GM11168 (cell line): ENCODE results near the gene IFNA14.

Experiments used
- in situ Hi-C: fragments of 300-500 bp; cut with MboI; formaldehyde crosslinking; loops from one replicate; pipeline ENCODE4 v1.12.0; 2022; ENCODE audit warnings: low sequenced_read_pairs; ENCODE audit not compliant: unreplicated experiment

Gene IFNA14

DNA sequence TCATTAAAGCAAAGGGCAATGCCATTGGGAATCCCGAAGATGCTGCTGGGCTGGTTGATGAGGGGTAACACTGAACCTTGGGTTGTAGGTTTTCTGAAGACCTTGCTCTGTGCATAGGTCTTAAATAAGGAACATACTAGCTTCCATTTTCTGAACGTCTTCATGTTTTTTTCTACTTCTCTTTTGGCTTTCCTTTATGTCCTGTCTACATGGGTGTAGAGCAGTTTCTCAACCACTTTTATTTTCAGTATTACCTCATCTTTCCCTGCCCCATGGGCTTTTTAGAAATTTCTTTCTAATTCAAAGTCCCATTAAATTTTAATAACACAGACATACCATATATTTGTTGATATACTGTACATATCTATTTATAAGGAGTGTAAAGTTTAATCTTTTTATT lies at the start of gene IFNA14:
Gene IFNA14, minus strand, starts transcription at position 95 of the 400 bp plus-strand sequence. Its CDS starts 70 bp downstream, at position 25.
- in situ Hi-C loops = loop anchor here (25.0 kb wide), 1 partner anchor 547 kb away; no protein-coding TSS in a partner anchor

DNA sequence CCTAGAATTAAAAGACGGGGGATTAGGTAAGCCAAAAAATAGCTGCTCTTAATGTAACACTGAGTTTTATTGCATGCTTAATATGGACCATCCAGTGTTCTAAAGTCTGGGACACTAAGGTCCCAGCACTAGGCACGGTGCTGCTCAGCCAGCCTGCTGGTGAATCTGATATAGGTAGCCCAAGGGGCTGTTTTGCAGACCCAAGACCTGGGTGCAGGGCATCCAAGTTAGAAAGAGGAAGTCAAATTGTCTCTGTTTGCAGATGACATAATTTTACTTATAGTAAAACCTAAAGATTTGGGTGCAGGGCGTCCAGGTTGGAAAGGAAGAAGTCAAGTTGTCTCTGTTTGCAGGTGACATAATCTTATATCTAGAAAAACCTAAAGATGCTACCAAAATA lies 47.5 kb upstream of the IFNA14 start:
- in situ Hi-C loops = no loop called here

DNA sequence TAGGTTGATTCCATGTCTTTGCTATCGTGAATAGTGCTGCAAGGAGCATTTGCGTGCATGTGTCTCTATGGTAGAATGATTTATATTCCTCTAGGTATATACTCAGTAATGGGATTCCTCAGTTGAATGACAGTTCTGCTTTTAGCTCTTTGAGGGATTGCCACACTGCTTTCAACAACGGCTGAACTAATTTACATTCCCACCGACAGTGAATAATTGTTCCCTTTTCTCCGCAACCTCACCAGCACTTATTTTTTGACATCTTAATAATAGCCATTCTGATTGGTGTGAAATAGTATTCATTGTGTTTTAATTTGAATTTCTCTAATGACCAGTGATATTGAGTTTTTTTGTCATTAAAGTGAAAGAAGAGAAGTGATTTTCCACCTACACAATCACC lies 46.9 kb upstream of the IFNA14 start:
- in situ Hi-C loops = no loop called here

DNA sequence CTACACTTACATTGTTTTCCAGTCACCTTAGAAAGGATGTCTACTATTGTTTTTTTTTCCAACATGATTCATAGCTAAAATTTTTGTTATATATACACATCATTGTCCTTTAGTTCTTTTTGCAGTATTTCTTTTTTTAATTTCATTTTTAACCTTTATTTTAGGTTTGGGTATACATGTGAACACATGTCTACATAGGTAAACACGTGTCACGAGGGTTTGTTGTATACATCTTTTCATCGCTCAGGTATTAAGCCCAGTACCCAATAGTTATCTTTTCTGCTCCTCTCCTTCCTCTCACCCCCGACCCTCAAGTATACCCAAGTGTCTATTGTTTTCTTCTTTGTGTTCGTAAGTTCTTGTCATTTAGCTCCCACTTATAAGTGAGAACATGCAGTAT lies 46.3 kb upstream of the IFNA14 start:
- in situ Hi-C loops = no loop called here

DNA sequence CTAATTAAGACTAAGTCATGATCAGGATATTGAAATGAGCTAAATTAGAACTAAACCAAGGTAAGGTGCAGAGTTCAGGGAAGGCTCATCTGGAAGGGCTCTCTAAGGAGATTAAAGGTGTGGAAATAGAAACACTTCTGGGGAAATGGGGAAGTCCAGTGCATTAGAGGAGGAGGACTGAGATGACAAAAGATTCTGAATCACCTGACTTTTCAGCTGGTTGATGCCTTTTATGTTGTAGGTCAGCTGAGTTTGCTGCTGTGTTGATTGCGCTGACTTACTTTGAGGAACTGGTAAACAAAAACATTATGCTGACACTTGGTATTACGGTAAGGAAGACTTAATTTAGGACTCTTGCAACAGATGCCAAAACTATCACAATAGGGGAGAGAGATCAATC lies 41.5 kb upstream of the IFNA14 start:
- in situ Hi-C loops = no loop called here

DNA sequence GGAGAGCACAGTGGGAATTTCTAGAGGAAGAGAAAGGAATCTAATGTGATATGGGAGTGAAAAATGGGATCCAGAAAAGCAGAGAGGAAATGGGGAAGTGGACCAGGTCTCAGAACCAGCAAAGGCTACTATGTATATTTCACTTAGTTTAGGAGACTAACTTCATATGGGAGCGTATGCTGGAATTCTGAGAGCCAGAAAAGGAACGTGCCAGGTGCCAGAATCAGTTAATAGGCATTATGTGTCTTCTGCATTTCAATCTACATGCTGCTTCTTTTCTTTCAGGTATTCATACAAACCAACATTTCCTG lies 28.5 kb upstream of the IFNA14 start:
- in situ Hi-C loops = no loop called here

DNA sequence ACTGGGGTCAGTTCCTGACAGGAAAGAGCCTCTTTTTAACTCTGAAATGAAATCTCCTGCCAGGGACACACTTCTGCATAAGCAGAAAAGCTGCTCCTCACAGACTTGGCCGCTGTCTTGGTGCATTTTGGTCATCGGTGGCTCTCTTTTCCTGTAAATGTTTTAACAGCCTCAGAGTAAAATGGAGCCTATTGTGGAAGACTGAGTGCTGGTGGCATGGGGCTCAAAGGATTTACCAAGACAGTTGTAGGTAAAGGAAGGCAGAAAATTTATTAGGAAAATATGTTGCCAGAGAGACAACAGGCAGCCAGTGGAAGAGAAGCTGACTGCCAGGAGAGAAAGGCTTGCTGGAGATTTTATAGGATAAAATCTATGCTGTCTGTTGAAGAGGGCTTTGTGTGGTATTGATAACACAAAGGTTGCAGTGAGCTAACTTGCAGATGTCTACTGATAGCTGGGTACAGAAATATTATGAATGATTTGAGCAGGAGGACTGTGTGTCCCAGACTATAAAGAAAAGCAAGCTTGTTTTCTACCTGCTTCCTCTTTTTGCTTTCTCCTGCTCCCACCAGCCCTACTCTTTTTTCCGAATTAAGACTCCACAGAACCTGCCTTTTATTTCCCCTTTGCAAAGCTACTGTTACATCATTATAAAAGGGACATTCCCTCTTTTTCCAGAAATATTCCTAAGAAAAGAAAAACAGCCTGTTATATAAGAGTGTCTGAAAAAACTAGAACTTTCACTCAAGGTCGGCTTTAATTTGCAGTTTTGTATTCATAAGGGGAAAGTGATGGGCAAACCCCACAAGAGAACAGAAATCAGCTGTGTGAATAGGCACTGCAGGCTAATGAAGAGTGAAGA lies 27.9 kb upstream of the IFNA14 start:
- in situ Hi-C loops = no loop called here

DNA sequence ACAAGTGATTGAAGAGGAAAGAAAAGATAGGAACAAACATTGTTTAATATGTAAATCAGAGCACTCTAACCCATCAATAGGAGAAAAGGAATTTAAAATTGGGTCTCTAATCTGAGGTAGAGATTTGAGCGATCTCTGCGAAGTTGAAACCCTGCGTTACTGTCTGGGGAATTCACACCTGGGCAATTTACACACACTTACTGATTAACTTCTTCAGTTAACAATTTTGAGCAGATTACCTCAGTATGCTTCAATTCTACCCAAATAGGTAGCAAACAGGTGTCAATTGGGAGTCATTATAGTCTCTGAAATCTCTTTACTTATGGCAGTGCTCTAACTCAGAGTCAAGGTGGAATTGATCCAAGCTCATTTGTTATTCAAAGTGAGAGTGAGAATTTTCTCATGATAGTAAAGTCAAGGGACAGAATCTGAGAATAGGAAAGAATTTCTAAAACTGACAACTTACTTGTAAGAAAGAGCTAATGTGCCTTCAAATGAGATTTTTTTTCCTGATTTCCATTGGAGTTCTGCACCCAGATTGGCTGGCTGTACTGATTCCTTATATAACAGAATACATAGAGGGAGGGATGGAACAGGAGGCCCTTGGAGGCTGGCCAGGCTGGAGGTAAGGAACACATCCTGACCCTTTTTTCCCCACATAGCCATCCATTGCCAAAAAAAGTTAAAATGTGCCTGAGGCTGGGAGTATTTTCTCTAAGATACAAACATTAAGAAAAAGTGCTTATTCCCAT lies 27.1 kb upstream of the IFNA14 start:
- in situ Hi-C loops = no loop called here

DNA sequence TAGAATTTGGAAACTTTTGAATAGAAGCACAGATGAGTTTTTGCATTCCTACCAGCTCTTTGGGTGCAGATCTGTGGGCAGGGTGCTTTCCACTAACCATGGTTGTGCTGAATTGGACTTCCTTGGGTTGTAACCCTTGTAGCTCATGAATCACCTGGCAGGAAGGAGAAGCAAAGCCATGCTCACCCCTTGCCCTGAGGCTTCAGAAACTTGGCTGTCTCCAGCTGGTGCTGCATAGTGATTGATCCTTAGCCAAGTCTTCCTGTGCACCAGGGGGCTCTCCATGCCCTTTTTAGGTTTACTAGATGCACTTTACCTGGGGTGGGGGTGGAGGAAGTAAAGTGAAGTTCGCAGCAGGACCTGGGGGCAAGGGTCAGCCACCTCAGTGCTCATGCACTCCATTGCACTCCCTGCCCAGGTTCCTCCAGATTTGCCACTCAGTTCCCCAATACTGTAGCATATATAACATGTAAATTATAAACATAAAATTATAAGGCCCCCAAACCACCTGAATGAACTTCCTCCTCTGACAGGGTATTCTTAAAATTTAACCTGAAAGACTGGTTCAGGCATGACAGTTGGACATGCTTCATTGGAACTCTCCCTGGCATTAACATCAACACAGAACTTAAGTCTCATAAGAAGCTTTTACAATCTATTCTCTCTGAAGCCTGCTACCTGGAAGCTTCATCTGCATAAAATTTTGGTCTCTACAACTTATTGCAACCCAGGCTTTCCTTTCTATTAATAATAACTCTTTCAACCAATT lies 25.8 kb upstream of the IFNA14 start:
- in situ Hi-C loops = no loop called here

DNA sequence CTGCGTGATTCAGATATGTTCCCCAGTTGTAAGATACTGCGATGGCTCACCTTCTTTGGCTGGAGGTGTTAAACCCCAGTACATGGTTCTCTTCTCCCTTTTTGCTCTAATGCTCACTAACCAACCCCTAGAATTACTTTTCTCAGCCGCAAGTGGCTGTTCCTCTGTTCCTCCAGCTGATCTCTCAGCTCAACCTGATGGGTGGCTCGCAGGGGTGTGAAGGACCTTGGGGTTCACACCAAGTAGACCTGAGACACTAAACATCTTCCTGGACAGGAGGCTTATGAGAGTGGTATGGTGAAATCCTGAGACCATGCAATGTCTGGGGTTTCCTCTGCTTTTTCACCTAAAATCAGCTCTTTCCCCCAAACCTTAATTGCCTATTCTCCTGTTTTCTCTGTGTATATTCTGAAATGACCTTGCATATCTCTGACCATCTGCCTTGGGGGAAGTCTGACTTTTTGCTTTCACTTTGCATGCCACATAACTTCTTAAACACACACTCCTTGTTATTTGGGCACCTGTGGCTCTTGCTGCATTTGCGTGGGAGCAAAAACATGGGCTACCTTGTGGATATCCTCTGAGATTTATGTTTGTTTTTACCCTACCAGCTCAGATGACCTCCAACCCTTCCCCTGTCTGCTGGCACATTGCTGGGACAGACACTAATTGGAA lies 15.9 kb upstream of the IFNA14 start:
- in situ Hi-C loops = no loop called here

DNA sequence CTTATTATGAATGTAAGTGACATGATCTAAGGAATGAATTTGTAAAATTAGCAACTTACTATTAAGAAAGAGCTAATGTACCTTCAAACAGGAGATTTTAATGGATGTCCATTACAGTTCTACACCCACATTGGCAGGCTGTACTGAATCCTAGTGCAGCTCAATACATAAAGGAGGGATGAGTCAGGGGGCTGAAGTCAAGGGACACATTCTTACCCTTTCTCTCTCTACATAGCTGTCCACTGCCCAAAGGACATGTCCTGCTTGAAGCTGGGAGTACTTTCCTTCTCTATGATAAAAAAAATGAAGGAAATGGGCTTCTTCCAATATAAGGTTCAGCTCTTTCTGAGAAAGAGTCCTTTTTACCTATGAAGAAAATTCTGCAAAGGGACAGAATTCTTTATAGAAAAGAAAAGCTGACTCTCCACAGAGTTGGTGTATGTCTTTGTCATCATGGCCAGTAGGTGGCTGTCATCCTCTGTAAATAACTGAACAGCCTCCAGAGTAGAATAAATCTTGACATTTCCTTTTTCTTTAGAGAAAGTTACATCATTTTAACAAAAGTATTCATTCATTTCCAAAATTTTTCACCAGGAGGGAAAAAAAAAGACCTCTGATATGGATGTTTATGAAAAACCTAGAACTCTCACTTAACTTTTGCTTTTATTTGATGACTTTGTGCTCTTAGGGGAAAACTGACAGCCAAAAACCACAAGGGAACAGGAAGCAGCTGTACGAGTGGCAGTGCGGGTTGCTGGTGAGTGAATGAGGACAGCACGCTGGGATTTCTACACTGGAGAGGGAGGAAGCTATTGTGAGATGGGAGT lies 13.1 kb upstream of the IFNA14 start:
- in situ Hi-C loops = no loop called here

DNA sequence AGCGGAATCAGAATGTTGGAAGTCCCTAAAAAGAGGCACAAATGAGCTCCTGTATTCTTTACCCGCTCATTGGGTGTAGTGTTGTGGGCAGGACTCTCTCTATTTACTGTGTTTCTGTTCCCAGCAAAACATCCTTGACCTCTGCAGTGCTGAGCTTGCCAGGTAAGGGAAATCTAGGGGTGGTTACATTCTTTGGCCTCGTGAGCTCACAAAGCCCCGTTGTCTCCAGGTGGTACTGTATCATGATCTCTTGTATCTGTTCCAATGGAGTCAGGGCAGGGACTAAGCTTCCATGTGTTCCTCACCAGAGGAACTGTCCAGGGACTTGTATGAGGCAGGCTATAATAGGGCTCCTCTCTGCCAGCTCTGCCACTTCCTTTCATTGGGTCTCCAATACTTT lies 11.8 kb upstream of the IFNA14 start:
- in situ Hi-C loops = no loop called here

DNA sequence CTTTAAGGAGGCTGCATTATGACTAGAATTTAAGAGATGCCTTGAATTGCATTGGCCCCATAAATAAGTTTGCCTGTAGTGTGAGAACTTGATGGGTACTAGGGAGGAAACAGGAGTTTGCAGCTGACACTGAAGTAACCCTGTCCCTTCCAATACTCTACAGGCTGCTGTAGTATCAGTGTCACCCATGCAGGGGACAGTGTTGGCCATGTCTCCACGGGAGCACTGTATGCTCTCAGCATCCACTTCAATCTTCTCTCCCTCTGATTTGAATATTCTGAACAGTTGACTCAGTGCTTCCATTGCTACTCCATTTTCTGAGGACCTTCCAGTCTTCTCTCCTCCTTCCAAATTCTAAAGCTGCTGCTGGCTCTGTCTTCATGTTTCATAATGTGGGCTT lies 11.4 kb upstream of the IFNA14 start:
- in situ Hi-C loops = no loop called here

DNA sequence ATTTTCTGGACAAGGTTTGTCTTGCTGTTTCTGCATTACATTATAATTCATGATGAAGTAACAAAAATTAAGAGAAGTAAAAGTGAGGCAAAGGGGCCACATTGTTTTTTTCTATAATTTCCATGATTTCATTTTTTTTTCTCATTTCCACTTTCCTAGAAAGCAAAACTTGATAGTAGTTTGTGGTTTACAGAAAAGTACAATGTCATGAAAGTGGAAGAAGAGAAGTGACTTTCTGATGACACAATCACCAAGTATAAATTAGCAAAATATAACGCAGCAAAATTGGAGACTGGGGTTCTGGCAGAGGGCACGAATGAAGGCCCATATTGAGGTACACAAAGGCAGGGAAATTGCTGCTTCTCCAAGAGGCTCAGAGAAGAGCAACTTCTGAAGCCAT lies 5.0 kb upstream of the IFNA14 start:
- in situ Hi-C loops = loop anchor here (25.0 kb wide), 1 partner anchor 542 kb away; no protein-coding TSS in a partner anchor

DNA sequence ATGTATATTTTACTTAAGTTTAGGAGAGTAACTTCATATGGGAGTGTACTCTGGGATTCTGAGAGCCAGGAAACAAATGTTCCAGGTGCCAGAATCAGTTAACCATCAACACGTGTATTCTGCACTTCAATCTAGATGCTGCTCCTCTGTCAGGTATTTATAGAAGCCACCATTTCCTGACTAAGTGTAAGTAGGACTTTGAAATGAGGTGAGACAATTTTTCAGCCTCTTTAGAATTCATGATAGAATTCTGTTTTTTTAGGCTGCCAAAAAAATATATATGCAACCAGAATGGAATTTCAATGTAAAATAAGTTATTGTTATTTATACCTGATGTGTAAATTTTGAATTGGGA lies 3.5 kb downstream of the IFNA14 start:
- in situ Hi-C loops = loop anchor here (25.0 kb wide), 1 partner anchor 551 kb away; no protein-coding TSS in a partner anchor

DNA sequence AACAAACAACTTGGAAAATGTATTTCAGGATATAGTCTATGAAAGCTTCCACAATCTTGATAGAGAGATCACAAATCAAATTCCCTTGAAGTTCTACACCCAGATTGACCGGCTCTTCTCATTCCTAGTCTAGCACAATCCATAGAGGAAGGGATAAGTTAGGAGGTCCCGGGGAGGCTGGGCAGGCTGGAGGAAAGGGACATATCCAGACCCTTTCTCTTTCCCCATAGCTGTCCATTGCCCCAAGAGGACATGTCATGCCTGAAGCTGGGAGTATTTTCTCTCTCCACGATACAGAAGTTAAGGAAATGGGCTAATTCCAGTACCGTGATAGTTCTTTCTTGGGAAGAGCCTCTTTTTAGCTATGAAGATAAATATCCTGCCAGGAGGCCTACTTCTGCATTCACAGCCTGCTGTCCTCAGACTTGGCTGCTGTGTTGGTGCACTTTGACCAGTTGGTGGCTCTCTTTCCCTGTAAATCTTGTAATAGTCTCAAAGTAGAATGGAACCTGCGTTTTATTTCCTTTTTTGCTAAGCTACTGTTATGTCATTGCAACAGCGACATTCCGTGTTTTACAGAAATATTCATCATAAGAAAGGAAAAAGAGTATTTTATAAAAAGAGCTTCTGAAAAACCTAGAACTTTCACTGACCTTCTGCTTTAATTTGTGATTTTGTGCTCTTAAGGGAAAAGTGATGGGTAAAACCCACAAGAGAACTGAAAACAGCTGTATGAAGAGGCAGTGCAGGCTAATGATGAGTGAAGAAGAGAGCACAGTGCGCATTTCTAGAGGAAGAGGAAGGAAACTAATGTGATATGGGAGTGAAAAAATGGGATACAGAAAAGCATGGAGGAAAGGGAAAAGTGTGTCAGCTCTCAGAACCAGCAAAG lies 4.1 kb downstream of the IFNA14 start:
- in situ Hi-C loops = loop anchor here (25.0 kb wide), 1 partner anchor 552 kb away; no protein-coding TSS in a partner anchor

DNA sequence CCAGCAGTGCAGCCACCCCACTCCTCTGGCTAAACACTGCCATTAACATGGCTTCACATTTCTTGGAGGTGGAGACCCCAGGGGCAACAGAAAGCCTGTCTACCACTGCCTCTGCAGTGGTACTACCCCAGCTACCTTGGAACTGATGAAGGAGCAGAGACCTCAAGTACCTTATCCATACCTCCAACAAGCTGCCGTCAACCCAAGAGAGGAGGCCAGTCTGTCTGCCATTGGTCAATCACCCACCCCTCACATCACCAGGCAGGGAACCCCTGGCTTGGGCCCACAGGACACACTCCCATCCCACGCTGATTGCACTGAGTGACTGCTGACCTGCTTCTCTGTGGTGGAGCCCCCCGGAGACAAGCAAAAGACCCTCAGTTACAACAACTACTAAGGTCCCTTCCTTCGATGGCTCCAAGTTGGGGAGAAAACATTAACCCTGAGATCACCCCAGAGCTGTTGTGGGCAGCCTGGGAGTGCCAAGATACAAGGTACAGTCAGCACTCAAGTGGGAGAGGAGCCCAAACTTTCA lies 5.6 kb downstream of the IFNA14 start:
- in situ Hi-C loops = loop anchor here (25.0 kb wide), 1 partner anchor 553 kb away; no protein-coding TSS in a partner anchor

DNA sequence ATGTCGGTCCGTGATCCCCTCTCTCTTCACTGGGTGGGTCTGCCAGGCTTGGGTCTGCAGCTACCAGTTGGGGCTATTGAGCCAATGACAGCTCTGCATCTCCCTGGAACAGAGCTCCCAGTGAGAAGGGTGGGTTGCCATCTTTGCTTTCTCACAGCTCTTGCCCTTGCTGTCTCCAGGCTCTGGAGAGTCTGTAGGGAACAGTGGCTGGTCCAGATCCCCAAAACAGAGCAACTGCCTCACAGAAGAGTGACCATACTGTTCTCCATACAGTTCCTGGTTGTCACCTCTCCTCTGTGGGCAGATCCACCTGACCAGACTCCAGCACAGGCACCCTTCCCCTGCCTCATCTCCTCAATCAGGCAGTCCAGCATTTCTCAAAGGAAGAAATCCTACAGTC lies 6.5 kb downstream of the IFNA14 start:
- in situ Hi-C loops = loop anchor here (25.0 kb wide), 1 partner anchor 554 kb away; no protein-coding TSS in a partner anchor
